ENCODE measurements around the gene RIMBP3C. TPM values are rescaled to one million over a fixed set of nuclear protein-coding genes. Genes with fewer than 3 reads are reported as not detected.
A peak's percentile ranks its signal among the peaks of the same experiment; 100 is the strongest.
"Not testable (repeated sequence)": the region's sequence is repeated elsewhere in the genome, so short reads cannot be mapped to it uniquely, and the experiment has no call there.

The RIMBP3C gene
- total RNA-seq, 4 donors from 2014 or later = not detected

DNA sequence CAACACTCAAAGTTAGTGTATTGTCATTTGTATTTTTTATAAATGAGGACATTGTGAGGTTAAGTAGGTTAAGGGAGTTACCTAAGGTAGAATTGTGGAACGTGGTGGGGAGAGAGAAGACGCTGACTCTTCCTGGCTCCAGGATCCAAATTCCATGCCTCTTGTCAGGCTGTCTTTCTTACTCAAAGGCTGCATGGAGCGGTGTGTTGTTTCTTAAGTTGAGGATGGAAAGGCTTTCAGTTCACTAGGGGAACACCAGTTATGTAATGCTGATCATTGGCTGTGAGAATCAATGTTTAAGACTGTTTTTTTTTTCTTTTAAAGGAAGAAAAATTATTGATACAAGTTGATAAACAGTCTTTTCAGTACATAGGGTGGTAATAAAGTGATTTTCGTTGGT lies 19.1 kb upstream of the RIMBP3C start:
- 48% methylated on average over 4 of the region's 4 CpGs for WGBS
- intact Hi-C loops (cut with DNase I) = no loop called here
- peaks cover 0 to 5% (median 0%) of the 10 kb centered on the region in 4 donors for H3K36me3 ChIP-seq
- no peak for DNase-seq (ENCODE audit: extremely low spot score)
- H3K4me1 ChIP-seq = peaks cover 59 to 70% (median 69%) of the 10 kb centered on the region in 4 donors
- H3K27me3 ChIP-seq = no peaks in the 10 kb centered on the region
- H3K9me3 ChIP-seq = no peaks in the 10 kb centered on the region
- H3K4me3 ChIP-seq = no peak overlapping the region
- no peak overlapping the region for H3K27ac ChIP-seq (replicated peaks in 1 of 4)
- TF ChIP-seq EP300 (IDR thresholded peaks at IDR 0.05) = no peak
- TF ChIP-seq POLR2A (IDR thresholded peaks at IDR 0.05; ENCODE audit: low read depth) = no peak

DNA sequence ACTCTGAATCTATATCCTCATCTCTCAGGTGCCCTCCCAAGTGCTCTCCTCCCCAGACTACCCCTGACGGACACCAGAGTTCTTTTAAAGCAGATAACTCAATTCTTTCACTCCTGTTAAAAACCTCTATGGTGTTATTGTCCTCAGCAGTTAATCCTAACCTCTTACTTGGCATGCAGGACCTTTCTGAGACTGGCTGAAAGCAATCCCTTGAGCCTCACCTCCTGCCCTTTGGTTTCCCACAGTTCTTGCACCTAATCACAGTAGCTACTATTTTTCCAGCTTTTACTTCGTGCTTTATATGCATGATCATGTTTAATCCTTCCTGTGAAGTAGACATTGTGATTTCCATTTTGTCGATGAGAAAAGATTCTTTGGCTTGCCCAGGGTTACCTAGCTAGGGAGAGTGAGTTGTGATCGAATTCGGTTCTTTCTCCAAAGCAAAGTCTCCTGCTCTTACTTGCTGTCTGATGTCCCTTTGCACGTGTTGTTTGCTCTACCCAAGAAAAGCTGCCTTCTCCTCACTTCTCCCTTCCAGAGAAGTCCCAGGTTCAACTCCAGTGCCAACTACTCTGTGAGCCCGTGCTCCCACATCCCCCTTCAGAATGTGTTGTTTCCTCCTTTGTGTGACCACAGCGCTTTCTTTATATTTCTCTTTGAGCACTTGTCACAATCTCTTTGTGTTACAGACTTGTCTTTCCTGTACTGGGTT lies 18.4 kb upstream of the RIMBP3C start:
- Histone ChIP-seq H3K9me3 (no peaks in the 10 kb centered on the region), H3K36me3 (peaks cover 0 to 5% (median 0%) of the 10 kb centered on the region in 4 donors), H3K4me3 (peak overlapping the region in 2 of 4 donors; percentile 94), H3K27me3 (no peaks in the 10 kb centered on the region), H3K4me1 (peaks cover 58 to 65% (median 64%) of the 10 kb centered on the region in 4 donors), H3K27ac (replicated peaks in 1 of 4) (no peak overlapping the region)
- 62% methylated on average over 8 of the region's 8 CpGs for WGBS
- TF ChIP-seq POLR2A (IDR thresholded peaks at IDR 0.05; ENCODE audit: low read depth) (no peak), POLR2AphosphoS5 (IDR thresholded peaks at IDR 0.05) (no peak), EP300 (IDR thresholded peaks at IDR 0.05) (no peak)
- TF ChIP-seq, protein P1, sequence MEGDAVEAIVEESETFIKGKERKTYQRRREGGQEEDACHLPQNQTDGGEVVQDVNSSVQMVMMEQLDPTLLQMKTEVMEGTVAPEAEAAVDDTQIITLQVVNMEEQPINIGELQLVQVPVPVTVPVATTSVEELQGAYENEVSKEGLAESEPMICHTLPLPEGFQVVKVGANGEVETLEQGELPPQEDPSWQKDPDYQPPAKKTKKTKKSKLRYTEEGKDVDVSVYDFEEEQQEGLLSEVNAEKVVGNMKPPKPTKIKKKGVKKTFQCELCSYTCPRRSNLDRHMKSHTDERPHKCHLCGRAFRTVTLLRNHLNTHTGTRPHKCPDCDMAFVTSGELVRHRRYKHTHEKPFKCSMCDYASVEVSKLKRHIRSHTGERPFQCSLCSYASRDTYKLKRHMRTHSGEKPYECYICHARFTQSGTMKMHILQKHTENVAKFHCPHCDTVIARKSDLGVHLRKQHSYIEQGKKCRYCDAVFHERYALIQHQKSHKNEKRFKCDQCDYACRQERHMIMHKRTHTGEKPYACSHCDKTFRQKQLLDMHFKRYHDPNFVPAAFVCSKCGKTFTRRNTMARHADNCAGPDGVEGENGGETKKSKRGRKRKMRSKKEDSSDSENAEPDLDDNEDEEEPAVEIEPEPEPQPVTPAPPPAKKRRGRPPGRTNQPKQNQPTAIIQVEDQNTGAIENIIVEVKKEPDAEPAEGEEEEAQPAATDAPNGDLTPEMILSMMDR (IDR thresholded peaks at IDR 0.05) = no peak
- DNase-seq (ENCODE audit: extremely low spot score) = no peak
- intact Hi-C loops (cut with DNase I) = no loop called here

DNA sequence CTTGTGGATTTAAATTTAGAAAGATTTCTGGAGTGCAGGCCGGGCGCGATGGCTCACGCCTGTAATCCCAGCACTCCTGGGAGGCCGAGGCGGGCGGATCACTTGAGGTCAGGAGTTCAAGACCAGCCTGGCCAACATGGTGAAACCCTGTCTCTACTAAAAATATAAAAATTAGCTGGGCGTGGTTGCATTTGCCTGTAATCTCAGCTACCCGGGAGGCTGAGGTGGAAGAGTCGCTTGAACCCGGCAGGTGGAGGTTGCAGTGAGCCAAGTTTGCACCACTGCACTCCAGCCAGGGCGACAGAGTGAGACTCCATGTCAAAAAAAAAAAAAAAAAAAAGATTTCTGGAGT lies 17.8 kb upstream of the RIMBP3C start:
- peak overlapping the region; percentile 68 to 98 (median 94) for H3K4me3 ChIP-seq
- DNase-seq (ENCODE audit: extremely low spot score); H3K36me3 ChIP-seq; H3K9me3 ChIP-seq; H3K27me3 ChIP-seq; intact Hi-C loops (cut with DNase I): not testable (repeated sequence)
- H3K4me1 ChIP-seq = peaks cover 52 to 59% (median 58%) of the 10 kb centered on the region in 4 donors
- peak overlapping the region in 3 of 4 donors; percentile 88 to 95 (median 93) for H3K27ac ChIP-seq (replicated peaks in 1 of 4)
- WGBS = 57% methylated on average over 11 of the region's 12 CpGs

DNA sequence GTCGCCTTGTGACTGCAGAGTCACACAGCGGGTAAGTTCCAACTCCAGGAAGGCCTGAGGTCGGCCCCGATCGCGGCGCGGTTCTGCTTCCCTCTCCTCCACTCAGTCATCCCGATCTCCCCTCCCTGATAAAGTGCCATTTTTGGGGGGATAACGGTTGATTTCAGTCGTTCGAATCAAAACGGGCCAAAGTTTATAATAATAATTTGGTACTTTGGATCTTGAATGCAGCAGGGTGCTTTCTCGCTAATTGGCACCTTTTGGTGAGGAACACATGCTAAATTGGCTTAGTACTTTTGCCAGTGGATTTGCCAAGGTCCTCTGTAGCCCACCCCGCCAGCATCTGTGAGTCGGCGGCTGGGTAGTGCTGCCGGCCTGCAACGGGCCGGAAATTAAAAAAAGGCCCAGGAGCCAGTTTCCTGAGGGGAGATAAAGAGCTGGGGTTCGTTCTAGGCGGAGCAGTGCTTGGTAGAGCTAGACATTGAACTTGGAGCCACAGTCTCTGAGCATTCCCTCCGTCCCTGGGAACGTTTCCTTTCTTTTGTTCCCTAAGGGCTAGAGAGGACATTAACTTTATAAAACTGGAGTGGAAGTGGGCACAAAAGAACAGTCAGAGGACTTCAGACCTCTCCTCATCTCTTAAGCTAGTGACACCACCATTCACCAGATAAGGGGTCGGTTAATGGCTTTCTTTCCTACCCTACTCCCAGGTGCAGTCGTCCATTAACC lies 17.2 kb upstream of the RIMBP3C start:
- Histone ChIP-seq H3K9me3 (no peaks in the 10 kb centered on the region), H3K4me1 (peaks cover 47 to 54% (median 53%) of the 10 kb centered on the region in 4 donors), H3K27me3 (no peaks in the 10 kb centered on the region), H3K27ac (replicated peaks in 1 of 4) (peak overlapping the region; percentile 88 to 95 (median 92)), H3K36me3 (peaks cover 0 to 3% (median 0%) of the 10 kb centered on the region in 4 donors), H3K4me3 (peak overlapping the region; percentile 68 to 98 (median 94))
- TF ChIP-seq EP300 (IDR thresholded peaks at IDR 0.05) (no peak), POLR2AphosphoS5 (IDR thresholded peaks at IDR 0.05) (no peak), POLR2A (IDR thresholded peaks at IDR 0.05; ENCODE audit: low read depth) (no peak)
- TF ChIP-seq, protein P1 (IDR thresholded peaks at IDR 0.05) = no peak
- DNase-seq (ENCODE audit: extremely low spot score) = no peak
- intact Hi-C loops (cut with DNase I) = no loop called here
- WGBS = 3% methylated on average over 26 of the region's 26 CpGs

DNA sequence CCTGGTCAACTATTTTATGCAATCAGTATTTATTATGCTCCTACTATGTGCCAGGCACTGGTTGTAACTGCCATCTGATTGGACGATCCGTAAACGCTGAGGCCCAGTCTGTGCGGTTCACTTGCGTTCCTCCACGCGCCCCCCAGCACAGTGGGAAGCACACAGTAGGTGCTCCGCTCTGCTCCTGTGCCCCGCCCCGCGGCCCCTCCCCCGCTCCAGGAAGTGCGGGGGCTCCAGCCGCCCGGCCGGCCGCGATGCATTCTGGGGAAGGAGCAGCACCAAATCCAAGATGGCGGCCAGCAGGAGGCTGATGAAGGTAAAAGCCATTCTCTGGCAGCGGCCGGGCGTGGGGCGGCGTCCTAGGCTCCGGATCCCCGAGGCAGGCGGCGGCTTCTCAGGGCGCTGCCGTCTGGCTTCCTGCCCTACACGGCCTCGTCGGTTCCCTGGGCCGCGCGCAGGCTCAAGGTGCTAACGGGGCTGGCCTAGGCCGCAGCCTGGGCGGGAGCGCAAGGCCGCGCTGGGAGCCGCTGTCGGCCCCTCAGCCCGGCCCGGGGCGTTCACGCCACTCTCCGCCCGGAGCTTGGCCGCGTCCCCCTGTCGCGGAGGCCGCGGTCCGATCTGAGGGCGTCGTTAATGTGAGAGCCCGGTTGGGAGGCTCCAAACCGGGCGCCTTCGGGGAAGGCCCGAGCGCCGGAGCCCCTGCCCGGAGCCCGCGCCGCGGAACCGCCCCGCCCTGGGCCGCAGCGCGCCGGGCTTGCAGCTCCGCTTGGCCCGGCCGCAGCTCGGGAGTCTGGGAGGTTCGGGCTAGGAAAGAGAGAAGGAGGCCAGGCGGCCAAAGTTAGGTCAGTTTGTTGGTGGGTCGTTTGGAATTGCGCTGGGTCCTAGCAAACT lies 16.4 kb upstream of the RIMBP3C start, which contains the start of gene UBE2L3:
Gene UBE2L3, plus strand, starts transcription at position 259 of the 891 bp plus-strand sequence. Its CDS starts 31 bp downstream, at position 290.
- Histone ChIP-seq H3K27ac (replicated peaks in 1 of 4) (peak within 1 kb of the TSS; percentile 88 to 95 (median 92)), H3K27me3 (no peaks in the 10 kb centered on the region), H3K4me1 (peaks cover 39 to 46% (median 45%) of the 10 kb centered on the region in 4 donors), H3K9me3 (no peaks in the 10 kb centered on the region), H3K4me3 (peak within 1 kb of the TSS; percentile 68 to 98 (median 94)), H3K36me3 (no peaks in the 10 kb centered on the region)
- TF ChIP-seq POLR2A (IDR thresholded peaks at IDR 0.05; ENCODE audit: low read depth) = no peak
- TF ChIP-seq POLR2AphosphoS5 (IDR thresholded peaks at IDR 0.05) = peak; percentile 74 to 89
- no peak for TF ChIP-seq EP300 (IDR thresholded peaks at IDR 0.05)
- TF ChIP-seq, protein P1 (IDR thresholded peaks at IDR 0.05) = no peak
- intact Hi-C loops (cut with DNase I) = no loop called here
- DNase-seq (ENCODE audit: extremely low spot score) = peak; percentile 94
- under 1% methylated on average over 21 of the region's 85 CpGs for whole genome bisulfite sequencing

All from esophagus muscularis mucosa (tissue), 4 donors.